GM23338 (cell line): Measurements from ENCODE around the gene CDC42SE1. TPM values are rescaled to one million over a fixed set of nuclear protein-coding genes. Genes with fewer than 3 reads are reported as not detected.

Experiments used
- ATAC-seq: fragments of 200-7000 bp; cut with Tn5 transposase; 3 replicates; pipeline ENCODE4 v1.9.1; 2020
- DNase-seq: peaks from one replicate; pipeline ENCODE4 v3.0.0-alpha.2; 2015; ENCODE audit warnings: low spot score
- H2AFZ ChIP-seq: fragments of 200-600 bp; sonication (generic); 2 replicates; pipeline ENCODE4 v1.8.0; 2016; ENCODE audit warnings: antibody characterized with exemption, mild to moderate bottlenecking, moderate library complexity
- H3F3A ChIP-seq: fragments of 200-600 bp; sonication (generic); replicated peaks from 2 replicates; pipeline ENCODE4 v1.8.0; 2017; ENCODE audit warnings: antibody characterized with exemption, mixed run types, low read depth
- H3K27ac ChIP-seq: fragments of 200-600 bp; sonication (generic); 2 replicates; pipeline ENCODE4 v1.6.1; 2016; ENCODE audit warnings: low read depth
- H3K27me3 ChIP-seq: fragments of 200-600 bp; sonication (generic); 2 replicates; pipeline ENCODE4 v1.8.0; 2016; ENCODE audit warnings: mild to moderate bottlenecking, mixed run types, moderate library complexity; ENCODE audit not compliant: insufficient read depth
- H3K36me3 ChIP-seq: fragments of 200-600 bp; sonication (generic); 2 replicates; pipeline ENCODE4 v1.8.0; 2016; ENCODE audit warnings: mild to moderate bottlenecking; ENCODE audit not compliant: insufficient read depth
- H3K4me1 ChIP-seq: fragments of 200-600 bp; sonication (generic); 2 replicates; pipeline ENCODE4 v1.8.0; 2016; ENCODE audit warnings: mild to moderate bottlenecking, moderate library complexity; ENCODE audit not compliant: insufficient read depth
- H3K4me2 ChIP-seq: fragments of 200-600 bp; sonication (generic); 2 replicates; pipeline ENCODE4 v1.7.1; 2017; ENCODE audit warnings: mixed run types
- H3K4me3 ChIP-seq: fragments of 200-600 bp; sonication (generic); 2 replicates; pipeline ENCODE4 v1.6.1; 2016; ENCODE audit warnings: mixed run types
- H3K79me2 ChIP-seq: fragments of 200-600 bp; sonication (generic); replicated peaks from 2 replicates; pipeline ENCODE4 v1.8.0; 2017; ENCODE audit warnings: mild to moderate bottlenecking; ENCODE audit not compliant: insufficient read depth
- H3K9me2 ChIP-seq: fragments of 200-600 bp; sonication (generic); 2 replicates; pipeline ENCODE4 v1.8.0; 2017; ENCODE audit not compliant: insufficient read depth
- H4K20me1 ChIP-seq: fragments of 200-600 bp; sonication (generic); replicated peaks from 2 replicates; pipeline ENCODE4 v1.8.0; 2017; ENCODE audit warnings: mild to moderate bottlenecking; ENCODE audit not compliant: insufficient read depth
- H3K27ac Mint-ChIP-seq: 2 replicates; pipeline ENCODE4 v1.8.0; 2020; ENCODE audit warnings: inconsistent platforms, mild to moderate bottlenecking, moderate library complexity, mixed read lengths
- H3K27me3 Mint-ChIP-seq: 3 replicates; pipeline ENCODE4 v1.8.0; 2022; ENCODE audit warnings: low read depth, mild to moderate bottlenecking, moderate library complexity, mixed read lengths, inconsistent platforms; ENCODE audit not compliant: insufficient read depth, poor library complexity
- H3K36me3 Mint-ChIP-seq: 3 replicates; pipeline ENCODE4 v1.8.0; 2021; ENCODE audit warnings: low read depth, mild to moderate bottlenecking, inconsistent platforms, moderate library complexity, mixed read lengths
- H3K4me1 Mint-ChIP-seq: 3 replicates; pipeline ENCODE4 v1.8.0; 2020; ENCODE audit warnings: mild to moderate bottlenecking, inconsistent platforms, mixed read lengths
- H3K4me3 Mint-ChIP-seq: 3 replicates; pipeline ENCODE4 v1.8.0; 2021; ENCODE audit warnings: moderate library complexity, mild to moderate bottlenecking, inconsistent platforms, mixed read lengths
- H3K9me3 Mint-ChIP-seq: 3 replicates; pipeline ENCODE4 v1.8.0; 2020; ENCODE audit warnings: moderate library complexity, mild to moderate bottlenecking, inconsistent platforms, mixed read lengths
- CREB1 ChIP-seq: fragments of 250-450 bp; sonication (Bioruptor Pico); IDR thresholded peaks from 2 replicates; pipeline ENCODE4 v1.5.0; 2020; ENCODE audit warnings: low read depth, mild to moderate bottlenecking, moderate library complexity
- EZH2phosphoT487 ChIP-seq: fragments of 200-600 bp; sonication (generic); IDR thresholded peaks from one replicate; pipeline ENCODE4 v1.8.1; 2018; ENCODE audit warnings: antibody characterized with exemption; ENCODE audit not compliant: unreplicated experiment
- POLR2AphosphoS5 ChIP-seq: IDR thresholded peaks from 2 replicates; pipeline ENCODE4 v1.6.1; 2016; ENCODE audit warnings: antibody characterized with exemption, low read depth
- ZNF331 ChIP-seq: fragments of 250-450 bp; sonication (Bioruptor Pico); IDR thresholded peaks from 2 replicates; pipeline ENCODE4 v1.5.0; 2020; ENCODE audit warnings: low read depth, mild to moderate bottlenecking, moderate library complexity
- polyA plus RNA-seq: library from polyadenylated mRNA; unstranded; fragments of >200 nt; fragmentation: Nextera tagmentation; extraction: Ambion mirVana; gene quantifications from 2 replicates; pipeline ENCODE4 v1.2.1, GENCODE V29; 2016
- total RNA-seq: library from RNA; depleted of rRNA; stranded (reverse); fragments of >200 nt; shearing (Covaris generic); gene quantifications from 2 replicates; pipeline ENCODE4 v1.2.3, GENCODE V29; 2014
- TF ChIP-seq, protein P1 (sequence below), 2 experiments: fragments of 200-600 bp in 1 of 2; sonication (generic) in 1 of 2; conservative IDR thresholded peaks; 2 replicates each; pipeline versions ENCODE4 v1.5.1 to v1.6.1; 2016 to 2017; ENCODE audit warnings: antibody characterized with exemption in 2 of 2, low read depth in 2 of 2, mild to moderate bottlenecking in 2 of 2, moderate library complexity in 1 of 2
- TF ChIP-seq, protein P2 (sequence below): IDR thresholded peaks from one replicate; pipeline ENCODE4 v1.6.1; 2018; ENCODE audit warnings: antibody characterized with exemption; ENCODE audit not compliant: unreplicated experiment
- TF ChIP-seq, protein P3 (sequence below): IDR thresholded peaks from 2 replicates; pipeline ENCODE4 v1.6.1; 2016; ENCODE audit warnings: antibody characterized with exemption

The CDC42SE1 gene
- total and polyA plus RNA-seq, 2 experiments from 2014 or later = 18.3 to 49.1 TPM

DNA sequence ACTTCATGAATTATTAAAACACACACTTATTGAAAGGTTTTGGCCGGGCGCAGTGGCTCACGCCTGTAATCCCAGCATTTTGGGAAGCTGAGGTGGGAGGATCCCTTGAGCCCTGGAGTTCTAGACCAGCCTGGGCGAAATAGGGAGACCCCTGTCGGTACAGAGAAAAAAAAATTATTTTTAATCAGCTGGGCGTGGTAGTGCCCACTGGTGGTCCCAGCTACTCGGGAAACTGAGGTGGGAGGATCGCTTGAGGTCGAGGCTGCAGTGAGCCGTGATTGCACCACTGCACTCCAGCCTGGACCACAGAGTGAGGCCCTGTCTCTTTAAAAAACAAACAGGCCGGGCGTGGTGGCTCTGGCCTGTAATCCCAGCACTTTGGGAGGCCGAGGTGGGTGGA, 12.8 kb upstream of the CDC42SE1 start:
- H3K4me3 Mint-ChIP-seq = no peak overlapping the region
- no peak overlapping the region for H3K4me2 ChIP-seq
- peaks cover 15% of the 10 kb centered on the region for H3K27me3 Mint-ChIP-seq
- no peaks in the 10 kb centered on the region for H3K9me3 Mint-ChIP-seq
- DNase-seq (peak; percentile 37), ATAC-seq (no peak)
- H3K4me1 Mint-ChIP-seq = peaks cover 7% of the 10 kb centered on the region
- H3K4me1 ChIP-seq = peaks cover 5% of the 10 kb centered on the region; the same call in 1 of the 2 replicates
- H2AFZ ChIP-seq = no peak overlapping the region
- peak overlapping the region; percentile 83; the same call in 1 of the 2 replicates for H3K27ac Mint-ChIP-seq
- H3K79me2 ChIP-seq = 0 out of 2 replicates have a peak, but pooled peaks cover 4% of the 10 kb centered on the region
- H3K36me3 Mint-ChIP-seq = peaks cover 16% of the 10 kb centered on the region; the same call in 2 of the 3 replicates
- no peak overlapping the region for H3K4me3 ChIP-seq
- H3K9me2 ChIP-seq = no peaks in the 10 kb centered on the region
- H3F3A ChIP-seq = peaks cover 26% of the 10 kb centered on the region
- H3K27ac ChIP-seq = no peak overlapping the region; the same call in 1 of the 2 replicates
- H3K27me3 ChIP-seq = no peaks in the 10 kb centered on the region
- H3K36me3 ChIP-seq = 0 out of 2 replicates have a peak, but pooled peaks cover 2% of the 10 kb centered on the region
- H4K20me1 ChIP-seq = no peaks in the 10 kb centered on the region
- TF ChIP-seq EZH2phosphoT487 = no peak
- TF ChIP-seq, protein P1, sequence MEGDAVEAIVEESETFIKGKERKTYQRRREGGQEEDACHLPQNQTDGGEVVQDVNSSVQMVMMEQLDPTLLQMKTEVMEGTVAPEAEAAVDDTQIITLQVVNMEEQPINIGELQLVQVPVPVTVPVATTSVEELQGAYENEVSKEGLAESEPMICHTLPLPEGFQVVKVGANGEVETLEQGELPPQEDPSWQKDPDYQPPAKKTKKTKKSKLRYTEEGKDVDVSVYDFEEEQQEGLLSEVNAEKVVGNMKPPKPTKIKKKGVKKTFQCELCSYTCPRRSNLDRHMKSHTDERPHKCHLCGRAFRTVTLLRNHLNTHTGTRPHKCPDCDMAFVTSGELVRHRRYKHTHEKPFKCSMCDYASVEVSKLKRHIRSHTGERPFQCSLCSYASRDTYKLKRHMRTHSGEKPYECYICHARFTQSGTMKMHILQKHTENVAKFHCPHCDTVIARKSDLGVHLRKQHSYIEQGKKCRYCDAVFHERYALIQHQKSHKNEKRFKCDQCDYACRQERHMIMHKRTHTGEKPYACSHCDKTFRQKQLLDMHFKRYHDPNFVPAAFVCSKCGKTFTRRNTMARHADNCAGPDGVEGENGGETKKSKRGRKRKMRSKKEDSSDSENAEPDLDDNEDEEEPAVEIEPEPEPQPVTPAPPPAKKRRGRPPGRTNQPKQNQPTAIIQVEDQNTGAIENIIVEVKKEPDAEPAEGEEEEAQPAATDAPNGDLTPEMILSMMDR (conservative IDR thresholded peaks at IDR 0.05; ENCODE audit: low read depth in 2 of 2) = peak; percentile 46 to 49

DNA sequence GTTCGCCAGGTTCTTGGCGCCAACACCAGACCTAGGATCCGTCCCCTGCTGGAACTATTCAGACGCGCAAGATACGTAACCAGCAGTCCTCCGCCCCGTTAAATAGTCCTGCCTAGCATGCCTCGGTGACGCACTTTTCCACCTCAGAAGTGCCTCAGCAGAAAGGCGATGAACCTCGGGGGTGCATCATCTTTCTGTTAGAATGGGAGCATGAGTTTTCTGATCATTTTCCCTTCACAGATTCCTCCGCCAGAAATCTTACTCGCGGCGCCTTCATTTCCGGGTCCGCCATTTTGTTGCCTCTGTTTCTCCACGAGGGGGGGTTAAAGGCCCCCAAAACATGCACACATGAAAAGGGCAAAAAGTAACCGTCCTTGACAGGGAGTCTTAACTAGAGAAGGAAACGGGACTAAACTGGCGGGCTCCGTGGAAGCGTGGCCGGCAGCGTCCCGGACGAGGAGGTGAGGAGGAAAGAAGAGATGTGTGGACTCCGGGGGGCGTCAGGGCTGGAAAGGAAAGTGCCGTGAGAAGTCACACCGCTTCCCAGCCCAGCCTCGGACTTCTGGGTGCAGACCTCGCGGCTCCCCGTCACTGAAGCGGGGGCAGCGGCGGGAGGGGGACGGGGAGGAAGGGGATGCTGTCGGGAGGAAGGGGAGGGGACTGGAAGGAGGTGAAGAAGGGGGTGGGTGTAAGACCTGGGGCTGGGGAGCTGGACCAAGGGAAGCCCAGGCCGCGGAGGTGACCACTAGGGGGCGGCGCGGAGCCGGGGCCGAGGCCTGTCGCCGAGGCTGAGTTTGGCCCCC, 11.3 kb upstream of the CDC42SE1 start, which contains the start of gene GABPB2:
TSS of gene GABPB2 (plus strand) at position 288 of the 803 bp plus-strand sequence. CDS start 17,429 bp downstream, outside the sequence.
- ATAC-seq (peak; percentile 93), DNase-seq (peak; percentile 97)
- peaks cover 10% of the 10 kb centered on the region; the same call in 1 of the 2 replicates for H3K79me2 ChIP-seq
- peak within 1 kb of the TSS; percentile 99 for H3K27ac ChIP-seq
- H3K4me3 Mint-ChIP-seq = peak within 1 kb of the TSS; percentile 97
- peak within 1 kb of the TSS; percentile 99 for H3K27ac Mint-ChIP-seq
- peaks cover 28% of the 10 kb centered on the region for H3F3A ChIP-seq
- peak within 1 kb of the TSS; percentile 72 for H2AFZ ChIP-seq
- peak within 1 kb of the TSS; percentile 95 for H3K4me2 ChIP-seq
- H3K36me3 Mint-ChIP-seq = peaks cover 25% of the 10 kb centered on the region
- no peaks in the 10 kb centered on the region for H3K27me3 ChIP-seq
- H3K27me3 Mint-ChIP-seq = peaks cover 15% of the 10 kb centered on the region
- H3K9me2 ChIP-seq = no peaks in the 10 kb centered on the region
- peak within 1 kb of the TSS; percentile 92 for H3K4me3 ChIP-seq
- H3K36me3 ChIP-seq = 0 out of 2 replicates have a peak, but pooled peaks cover 2% of the 10 kb centered on the region
- H3K4me1 Mint-ChIP-seq = peaks cover 7% of the 10 kb centered on the region
- H3K4me1 ChIP-seq = peaks cover 5% of the 10 kb centered on the region; the same call in 1 of the 2 replicates
- TF ChIP-seq ZNF331 (CRISPR knock-in tag) (no peak), CREB1 (CRISPR knock-in tag) (peak; percentile 92), POLR2AphosphoS5 (peak; percentile 64)
- TF ChIP-seq, protein P1 (conservative IDR thresholded peaks at IDR 0.05; ENCODE audit: low read depth in 2 of 2) = peak; percentile 77 to 89
- TF ChIP-seq, protein P2, sequence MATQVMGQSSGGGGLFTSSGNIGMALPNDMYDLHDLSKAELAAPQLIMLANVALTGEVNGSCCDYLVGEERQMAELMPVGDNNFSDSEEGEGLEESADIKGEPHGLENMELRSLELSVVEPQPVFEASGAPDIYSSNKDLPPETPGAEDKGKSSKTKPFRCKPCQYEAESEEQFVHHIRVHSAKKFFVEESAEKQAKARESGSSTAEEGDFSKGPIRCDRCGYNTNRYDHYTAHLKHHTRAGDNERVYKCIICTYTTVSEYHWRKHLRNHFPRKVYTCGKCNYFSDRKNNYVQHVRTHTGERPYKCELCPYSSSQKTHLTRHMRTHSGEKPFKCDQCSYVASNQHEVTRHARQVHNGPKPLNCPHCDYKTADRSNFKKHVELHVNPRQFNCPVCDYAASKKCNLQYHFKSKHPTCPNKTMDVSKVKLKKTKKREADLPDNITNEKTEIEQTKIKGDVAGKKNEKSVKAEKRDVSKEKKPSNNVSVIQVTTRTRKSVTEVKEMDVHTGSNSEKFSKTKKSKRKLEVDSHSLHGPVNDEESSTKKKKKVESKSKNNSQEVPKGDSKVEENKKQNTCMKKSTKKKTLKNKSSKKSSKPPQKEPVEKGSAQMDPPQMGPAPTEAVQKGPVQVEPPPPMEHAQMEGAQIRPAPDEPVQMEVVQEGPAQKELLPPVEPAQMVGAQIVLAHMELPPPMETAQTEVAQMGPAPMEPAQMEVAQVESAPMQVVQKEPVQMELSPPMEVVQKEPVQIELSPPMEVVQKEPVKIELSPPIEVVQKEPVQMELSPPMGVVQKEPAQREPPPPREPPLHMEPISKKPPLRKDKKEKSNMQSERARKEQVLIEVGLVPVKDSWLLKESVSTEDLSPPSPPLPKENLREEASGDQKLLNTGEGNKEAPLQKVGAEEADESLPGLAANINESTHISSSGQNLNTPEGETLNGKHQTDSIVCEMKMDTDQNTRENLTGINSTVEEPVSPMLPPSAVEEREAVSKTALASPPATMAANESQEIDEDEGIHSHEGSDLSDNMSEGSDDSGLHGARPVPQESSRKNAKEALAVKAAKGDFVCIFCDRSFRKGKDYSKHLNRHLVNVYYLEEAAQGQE = no peak
- TF ChIP-seq, protein P3, sequence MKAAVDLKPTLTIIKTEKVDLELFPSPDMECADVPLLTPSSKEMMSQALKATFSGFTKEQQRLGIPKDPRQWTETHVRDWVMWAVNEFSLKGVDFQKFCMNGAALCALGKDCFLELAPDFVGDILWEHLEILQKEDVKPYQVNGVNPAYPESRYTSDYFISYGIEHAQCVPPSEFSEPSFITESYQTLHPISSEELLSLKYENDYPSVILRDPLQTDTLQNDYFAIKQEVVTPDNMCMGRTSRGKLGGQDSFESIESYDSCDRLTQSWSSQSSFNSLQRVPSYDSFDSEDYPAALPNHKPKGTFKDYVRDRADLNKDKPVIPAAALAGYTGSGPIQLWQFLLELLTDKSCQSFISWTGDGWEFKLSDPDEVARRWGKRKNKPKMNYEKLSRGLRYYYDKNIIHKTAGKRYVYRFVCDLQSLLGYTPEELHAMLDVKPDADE = no peak
- no peaks in the 10 kb centered on the region for H4K20me1 ChIP-seq
- H3K9me3 Mint-ChIP-seq = no peaks in the 10 kb centered on the region
